H1 (cell line): ENCODE data around the gene PTPA. TPM values are rescaled to one million over a fixed set of nuclear protein-coding genes. Genes with fewer than 3 reads are reported as not detected.

Experiments
- CBX8 ChIP-seq: fragments of 300-800, 300-1000 bp; sonication (generic); IDR thresholded peaks from 2 replicates; pipeline ENCODE4 v1.7.1; 2016; ENCODE audit warnings: low read depth, low read length, borderline replicate concordance
- KDM4A ChIP-seq: IDR thresholded peaks from one replicate; pipeline ENCODE4 v1.7.1; 2012; ENCODE audit warnings: low read depth, mild to moderate bottlenecking, moderate library complexity, low read length, inconsistent platforms; ENCODE audit not compliant: severe bottlenecking
- NANOG ChIP-seq: IDR thresholded peaks from 2 replicates; pipeline ENCODE4 v1.6.1; 2011; ENCODE audit warnings: low read length, low read depth, mild to moderate bottlenecking, inconsistent platforms; ENCODE audit not compliant: insufficient read depth, poor library complexity, severe bottlenecking
- PHF8 ChIP-seq: fragments of 200-600 bp; sonication (generic); conservative IDR thresholded peaks from 2 replicates; pipeline ENCODE4 v1.7.1; 2012; ENCODE audit warnings: low read depth, mild to moderate bottlenecking, inconsistent platforms, low read length, moderate library complexity
- TAF1 ChIP-seq: IDR thresholded peaks from 2 replicates; pipeline ENCODE4 v1.6.1; 2011; ENCODE audit warnings: mild to moderate bottlenecking, low read depth, low read length
- TBP ChIP-seq: IDR thresholded peaks from 2 replicates; pipeline ENCODE4 v1.6.1; 2011; ENCODE audit warnings: low read depth, low read length, improper control_type of control experiment
- polyA plus RNA-seq, 7 experiments: library from polyadenylated mRNA; depleted of rRNA in 3 of 7; stranded (reverse) in 5 of 7; unstranded in 2 of 7; fragments of >200 nt in 5 of 7; fragments of 200-250 nt in 2 of 7; gene quantifications; 1 replicate in 5 of 7; 2 replicates in 1 of 7; 4 replicates in 1 of 7; pipeline versions ENCODE4 v1.2.1 to v1.2.3, GENCODE V29; 2011 to 2013; ENCODE audit warnings: missing spikeins in 2 of 7, mixed read lengths in 2 of 7
- total RNA-seq: library from RNA; stranded (reverse); fragmentation: NEBNext Ultra II Directional; extraction: Animal tissue kit (Norgen Biotek cat#: 25700); gene quantifications from 2 replicates; pipeline ENCODE4 v1.2.1, GENCODE V29; 2021

Gene PTPA
- total and polyA plus RNA-seq, 2 of the 8 experiments (the other 6 are each of a cell fraction or from before 2014, with no cell fraction given) = 114 to 145 TPM

DNA sequence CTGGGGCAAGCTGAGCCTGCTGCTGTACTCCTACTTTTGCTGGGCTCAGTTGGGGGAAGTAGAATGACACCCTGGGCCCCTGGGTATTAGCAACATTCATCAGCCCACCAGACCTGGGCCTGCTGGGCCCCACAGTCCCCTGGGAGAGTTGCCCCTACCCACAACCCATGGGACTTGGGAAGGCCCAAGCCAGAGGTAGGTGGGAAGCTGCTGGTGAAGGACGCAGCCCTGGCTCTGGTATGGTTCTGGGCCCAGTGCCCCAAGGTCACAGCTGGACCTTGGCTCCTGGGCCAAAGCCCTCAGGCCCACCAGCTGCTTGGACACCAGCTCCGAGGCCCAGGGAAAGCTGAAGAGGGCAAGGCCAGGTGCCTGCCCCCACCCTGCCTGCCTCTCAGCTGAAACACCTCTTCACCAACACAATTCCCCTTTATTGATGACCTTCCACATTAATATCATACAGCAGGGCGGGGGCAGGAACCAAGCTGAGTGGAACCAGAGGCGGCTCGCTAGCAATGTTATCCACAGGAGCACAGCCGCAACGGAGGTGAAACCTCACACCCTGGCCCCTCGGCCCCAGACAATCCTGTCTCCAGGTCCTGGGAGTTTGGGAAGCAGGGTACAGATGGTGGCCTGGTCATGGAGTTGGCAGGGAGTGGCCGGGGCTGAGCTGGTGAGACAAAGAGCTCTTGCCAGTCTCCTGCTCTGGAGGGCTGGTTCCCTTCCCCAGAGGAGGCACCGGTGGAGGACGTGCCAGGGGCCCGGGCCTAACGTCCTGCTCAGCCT is 16.6 kb upstream of the PTPA start (continued):
- TF ChIP-seq NANOG (no peak), CBX8 (no peak), PHF8 (no peak), KDM4A (no peak), TBP (no peak), TAF1 (no peak)
- TF ChIP-seq, all 59 proteins: peak for 0
